Measurements from ENCODE around the gene PLEKHG2. TPM values are rescaled to one million over a fixed set of nuclear protein-coding genes. Genes with fewer than 3 reads are reported as not detected.

The PLEKHG2 gene
- total and polyA plus RNA-seq, 2 experiments from 2014 or later = 25.3 to 34.0 TPM

DNA sequence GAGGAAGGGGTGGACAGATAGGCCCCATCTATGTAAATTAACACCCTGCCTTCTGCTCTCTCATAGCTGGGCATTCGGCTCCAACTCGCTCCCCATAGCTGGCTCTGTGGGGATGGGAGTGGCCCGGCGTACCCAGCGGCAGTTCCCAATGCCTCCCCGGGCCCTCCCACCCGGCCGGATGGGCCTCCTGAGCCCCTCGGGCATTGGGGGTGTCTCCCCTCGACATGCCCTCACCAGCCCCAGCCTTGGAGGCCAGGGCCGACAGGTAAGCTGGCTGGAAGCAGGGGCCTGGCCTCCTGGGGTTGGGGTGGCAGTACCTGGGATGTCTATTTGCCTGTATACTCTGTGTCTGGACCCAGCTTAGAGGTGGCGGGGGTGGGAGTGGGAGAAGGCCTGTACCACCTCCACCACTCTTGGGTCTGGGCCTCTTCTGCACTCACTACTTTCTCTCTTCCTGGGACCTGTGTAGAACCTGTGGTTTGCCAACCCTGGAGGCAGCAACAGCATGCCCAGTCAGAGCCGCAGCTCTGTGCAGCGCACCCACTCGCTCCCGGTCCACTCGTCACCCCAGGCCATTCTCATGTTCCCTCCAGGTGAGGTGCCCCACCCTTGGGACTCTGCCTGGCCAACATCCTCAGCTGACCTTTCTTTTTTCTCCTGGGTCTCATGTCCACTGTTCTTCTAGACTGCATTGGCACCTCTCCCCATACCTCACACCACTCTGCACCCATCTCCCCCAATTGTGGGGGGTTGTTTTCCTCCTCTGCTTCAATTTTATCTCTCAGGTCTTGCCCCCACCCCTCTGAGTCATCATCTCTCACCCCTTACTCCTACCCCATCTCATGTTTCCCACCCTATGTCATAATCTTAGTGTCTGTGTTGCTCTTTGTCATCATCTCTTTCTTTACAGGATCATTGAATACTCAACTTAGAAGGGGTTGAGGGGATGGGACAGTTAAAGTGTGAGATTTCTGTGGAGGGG is 31.7 kb upstream of the PLEKHG2 start:
- no peak for TF ChIP-seq EZH2phosphoT487 (IDR thresholded peaks at IDR 0.05; ENCODE audit: low read depth, severe bottlenecking, unreplicated experiment)
- TF ChIP-seq CTCF (IDR thresholded peaks at IDR 0.05; ENCODE audit: poor library complexity) = no peak
- TF ChIP-seq EZH2 (IDR thresholded peaks at IDR 0.05; ENCODE audit: borderline replicate concordance) = no peak
- Histone ChIP-seq H4K20me1 (ENCODE audit: insufficient read depth, poor library complexity, severe bottlenecking) (no peaks in the 10 kb centered on the region), H3K79me2 (no peaks in the 10 kb centered on the region), H3K27me3 (no peaks in the 10 kb centered on the region), H3K4me1 (ENCODE audit: insufficient read depth) (no peaks in the 10 kb centered on the region), H3K36me3 (replicated peaks; ENCODE audit: insufficient read depth, low read depth) (no peaks in the 10 kb centered on the region), H3K27ac (no peak overlapping the region), H3K4me2 (no peak overlapping the region), H3K9me3 (ENCODE audit: low read depth) (no peaks in the 10 kb centered on the region), H3K4me3 (no peak overlapping the region), H2AFZ (no peak overlapping the region), H3K9me2 (replicated peaks; ENCODE audit: insufficient read depth) (no peaks in the 10 kb centered on the region)
- 96% methylated on average over 13 of the region's 17 CpGs for WGBS (ENCODE audit: low lambda C conversion rate, missing lambda C conversion rate)
- DNase-seq (ENCODE audit: low spot score) = no peak

DNA sequence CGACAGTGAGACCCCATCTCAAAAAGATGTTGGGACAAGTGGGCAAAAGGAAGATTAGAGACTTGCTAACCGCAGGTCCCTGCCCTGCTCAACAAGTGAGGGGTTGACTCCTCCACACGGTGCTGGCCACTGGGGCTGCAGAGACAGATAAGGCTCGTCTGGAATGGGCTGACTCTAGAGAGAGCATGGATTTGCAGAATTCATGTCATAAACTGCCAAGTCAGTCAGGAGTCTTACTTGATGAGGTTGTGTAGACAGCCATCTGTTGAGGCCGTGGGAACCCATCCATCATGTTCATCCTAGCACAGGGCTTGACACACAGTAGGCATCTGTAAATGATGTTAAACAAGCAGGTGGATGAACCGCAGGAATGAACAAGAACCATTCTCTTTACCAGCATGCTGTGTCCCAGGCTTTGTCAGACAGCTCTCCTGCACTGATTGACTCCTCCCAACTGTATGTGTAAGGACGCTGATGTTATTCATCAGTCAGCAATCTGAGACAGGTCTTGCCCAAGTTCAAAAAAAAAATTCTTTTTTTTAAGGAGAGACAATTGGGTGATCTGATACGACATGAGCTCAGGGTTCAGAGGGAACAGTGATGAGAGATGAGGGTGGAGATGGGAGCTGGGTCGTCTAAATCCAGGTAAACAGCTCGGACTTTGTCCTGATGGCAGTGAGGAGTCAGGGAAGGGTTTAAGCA is 30.4 kb upstream of the PLEKHG2 start:
- Histone ChIP-seq H3K27me3 (no peaks in the 10 kb centered on the region), H4K20me1 (ENCODE audit: insufficient read depth, poor library complexity, severe bottlenecking) (no peaks in the 10 kb centered on the region), H3K27ac (no peak overlapping the region), H3K9me2 (replicated peaks; ENCODE audit: insufficient read depth) (no peaks in the 10 kb centered on the region), H3K4me1 (ENCODE audit: insufficient read depth) (no peaks in the 10 kb centered on the region), H2AFZ (no peak overlapping the region), H3K4me3 (no peak overlapping the region), H3K4me2 (no peak overlapping the region), H3K79me2 (no peaks in the 10 kb centered on the region), H3K9me3 (ENCODE audit: low read depth) (no peaks in the 10 kb centered on the region), H3K36me3 (replicated peaks; ENCODE audit: insufficient read depth, low read depth) (no peaks in the 10 kb centered on the region)
- no peak for TF ChIP-seq CTCF (IDR thresholded peaks at IDR 0.05; ENCODE audit: poor library complexity)
- no peak for TF ChIP-seq EZH2phosphoT487 (IDR thresholded peaks at IDR 0.05; ENCODE audit: low read depth, severe bottlenecking, unreplicated experiment)
- no peak for TF ChIP-seq EZH2 (IDR thresholded peaks at IDR 0.05; ENCODE audit: borderline replicate concordance)
- DNase-seq (ENCODE audit: low spot score) = no peak
- WGBS (ENCODE audit: low lambda C conversion rate, missing lambda C conversion rate) = 84% methylated on average over 10 of the region's 10 CpGs

DNA sequence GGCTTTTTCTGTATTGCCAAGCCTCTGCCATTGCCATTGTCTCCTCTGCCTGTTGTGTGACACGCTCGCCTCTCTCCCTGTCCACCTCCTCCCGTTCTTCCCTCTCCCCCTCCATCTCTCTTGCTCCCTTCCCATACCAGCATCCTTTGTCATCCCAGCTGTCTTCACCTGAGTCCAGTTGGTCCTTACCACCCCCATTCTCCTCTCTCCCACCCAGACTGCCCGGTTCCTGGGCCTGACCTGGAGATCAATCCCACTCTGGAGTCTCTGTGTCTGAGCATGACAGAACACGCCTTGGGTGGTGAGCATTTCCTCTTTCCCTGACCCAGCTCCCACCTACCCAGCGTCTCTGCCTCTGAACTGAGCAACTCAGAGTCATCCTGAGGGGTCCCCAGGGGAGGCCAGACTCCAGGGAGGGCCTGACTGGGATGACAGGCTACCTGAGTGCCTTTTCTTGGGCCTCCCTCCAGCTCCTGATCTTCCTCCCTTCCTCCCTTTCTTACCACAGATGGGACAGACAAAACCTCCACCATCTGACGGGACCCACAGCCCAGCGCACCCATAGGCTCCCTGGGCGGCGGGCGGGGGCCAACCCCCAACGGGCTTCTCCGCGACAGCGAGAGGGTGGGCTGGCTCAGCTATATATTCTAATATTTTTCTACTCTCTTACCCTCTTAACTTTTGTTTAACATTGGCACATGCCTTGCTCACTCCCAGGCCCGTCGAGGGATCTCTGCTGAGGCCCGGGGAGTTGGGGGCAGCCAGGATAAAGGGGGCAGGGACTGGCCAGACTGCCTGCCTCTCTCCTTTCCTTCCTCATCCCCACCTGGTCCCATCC is 29.3 kb upstream of the PLEKHG2 start:
- Histone ChIP-seq H3K79me2 (no peaks in the 10 kb centered on the region), H3K9me3 (ENCODE audit: low read depth) (no peaks in the 10 kb centered on the region), H3K4me3 (no peak overlapping the region), H3K4me1 (ENCODE audit: insufficient read depth) (no peaks in the 10 kb centered on the region), H4K20me1 (ENCODE audit: insufficient read depth, poor library complexity, severe bottlenecking) (no peaks in the 10 kb centered on the region), H3K4me2 (no peak overlapping the region), H3K36me3 (replicated peaks; ENCODE audit: insufficient read depth, low read depth) (no peaks in the 10 kb centered on the region), H3K9me2 (replicated peaks; ENCODE audit: insufficient read depth) (no peaks in the 10 kb centered on the region), H2AFZ (no peak overlapping the region), H3K27ac (no peak overlapping the region), H3K27me3 (no peaks in the 10 kb centered on the region)
- DNase-seq (ENCODE audit: low spot score) = no peak
- WGBS (ENCODE audit: low lambda C conversion rate, missing lambda C conversion rate) = 96% methylated on average over 16 of the region's 18 CpGs
- TF ChIP-seq CTCF (IDR thresholded peaks at IDR 0.05; ENCODE audit: poor library complexity) (no peak), EZH2 (IDR thresholded peaks at IDR 0.05; ENCODE audit: borderline replicate concordance) (no peak), EZH2phosphoT487 (IDR thresholded peaks at IDR 0.05; ENCODE audit: low read depth, severe bottlenecking, unreplicated experiment) (no peak)
